CD4-positive, alpha-beta T cell treated with Interleukin-17A for 1 hour (primary cell): Measurements from ENCODE around the gene COX5A.

ENCODE experiments used
- DNase-seq: peaks from one replicate; pipeline ENCODE4 v3.0.0-alpha.2; 2020

Gene COX5A

DNA sequence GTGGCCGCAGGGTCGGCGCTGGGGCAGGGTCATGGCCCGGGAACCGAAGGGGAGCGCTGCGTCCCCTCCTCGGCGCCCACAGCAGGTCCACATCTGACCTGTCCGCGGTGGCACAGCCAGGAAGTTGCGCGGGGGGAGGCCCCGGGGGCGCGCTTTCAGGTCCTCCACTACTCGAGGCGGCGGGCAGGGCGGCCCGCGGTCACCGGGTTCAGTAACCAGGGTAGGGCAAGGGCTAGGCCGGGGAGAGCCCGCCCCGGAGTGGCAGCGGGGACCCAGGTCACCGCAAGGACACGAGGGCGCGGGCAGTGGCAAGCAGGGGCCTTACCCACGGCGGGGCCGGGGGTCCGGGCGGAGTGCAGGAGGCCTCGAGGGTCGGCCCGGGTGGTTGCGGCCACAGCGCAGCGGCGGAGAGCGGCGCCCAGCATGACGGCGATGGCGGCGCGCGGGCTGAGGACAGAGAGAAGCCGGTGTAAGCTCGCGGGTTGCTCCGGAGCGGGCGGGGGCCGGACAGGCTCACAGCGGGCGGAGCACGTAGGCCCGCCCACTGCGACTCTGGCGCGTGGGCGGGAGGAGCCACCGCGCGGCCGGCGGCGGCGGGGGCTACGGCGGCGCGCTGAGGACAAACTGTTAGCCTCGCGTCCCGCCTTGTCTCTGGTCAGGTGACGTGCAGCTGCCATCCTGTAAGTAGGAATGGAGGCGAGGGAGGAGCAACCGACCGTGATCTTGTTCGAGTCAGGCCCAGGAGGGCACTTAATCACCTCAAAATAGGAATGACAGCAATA, at the start of gene COX5A:
Gene COX5A, minus strand, starts transcription at position 484 of the 782 bp plus-strand sequence. Its CDS starts 59 bp downstream, at position 425.
- DNase-seq: peak; percentile 94

DNA sequence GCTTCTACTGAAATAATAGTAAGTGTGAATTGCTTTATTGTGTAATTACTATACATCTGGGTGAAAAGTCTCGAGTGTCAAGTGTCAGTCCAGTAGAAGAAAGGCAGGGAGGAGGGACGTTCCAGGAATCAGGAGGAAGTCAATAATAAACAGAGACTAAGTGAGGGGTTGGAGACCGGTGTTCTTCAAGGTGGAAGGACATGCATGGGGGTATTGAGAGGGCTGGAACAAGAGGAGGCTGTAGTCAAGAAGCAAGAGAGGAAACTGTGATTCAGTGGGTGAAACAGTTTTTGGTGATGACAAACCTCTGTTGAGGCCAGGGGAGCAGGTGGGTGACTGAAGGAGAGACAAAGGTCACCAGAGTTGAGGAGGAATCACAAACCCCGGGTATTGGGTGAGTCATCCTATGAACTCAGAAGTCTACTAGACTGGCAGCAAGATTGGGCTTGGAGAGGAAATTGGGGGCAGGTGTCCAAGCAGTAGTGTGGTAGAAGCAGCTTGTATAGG, 45.9 kb upstream of the COX5A start:
- DNase-seq: no peak

DNA sequence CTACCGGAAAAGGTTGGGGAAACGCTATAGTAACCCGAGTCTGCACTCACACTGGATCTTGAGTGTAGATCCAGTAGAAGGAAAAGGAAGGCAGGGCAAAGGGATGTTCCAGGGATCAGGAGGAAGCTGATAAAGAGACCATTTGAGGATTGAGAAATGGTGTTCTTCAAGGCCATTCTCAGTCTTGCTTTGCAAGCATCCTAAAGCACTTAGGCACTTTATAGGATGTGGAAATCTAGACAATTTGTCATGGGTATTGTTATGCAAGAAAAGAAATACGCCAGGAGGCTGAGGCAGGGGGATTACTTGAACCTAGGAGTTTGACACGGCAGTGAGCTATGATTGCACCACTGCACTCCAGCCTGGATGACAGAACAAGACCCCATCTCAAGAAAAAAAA, 44.3 kb upstream of the COX5A start:
- DNase-seq: no peak

DNA sequence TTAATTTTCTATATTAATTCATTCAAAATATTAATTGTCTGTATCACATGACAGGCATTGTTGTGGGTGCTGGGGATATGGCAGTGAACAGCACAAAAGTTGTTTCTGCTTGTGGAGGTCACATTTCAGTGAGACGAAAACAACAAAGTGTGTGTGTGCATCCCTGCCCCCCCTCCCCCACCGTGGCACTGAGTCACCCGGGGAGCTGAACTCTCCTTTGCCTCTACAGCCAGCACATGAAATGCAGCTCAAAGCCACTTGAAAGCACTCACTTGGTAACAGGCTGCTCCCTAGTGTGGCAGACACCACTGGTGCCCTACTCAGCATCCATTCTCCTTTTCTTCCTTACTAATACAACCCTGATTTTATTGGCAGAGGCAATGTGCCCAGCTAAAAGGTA, 40.6 kb upstream of the COX5A start:
- DNase-seq: no peak

DNA sequence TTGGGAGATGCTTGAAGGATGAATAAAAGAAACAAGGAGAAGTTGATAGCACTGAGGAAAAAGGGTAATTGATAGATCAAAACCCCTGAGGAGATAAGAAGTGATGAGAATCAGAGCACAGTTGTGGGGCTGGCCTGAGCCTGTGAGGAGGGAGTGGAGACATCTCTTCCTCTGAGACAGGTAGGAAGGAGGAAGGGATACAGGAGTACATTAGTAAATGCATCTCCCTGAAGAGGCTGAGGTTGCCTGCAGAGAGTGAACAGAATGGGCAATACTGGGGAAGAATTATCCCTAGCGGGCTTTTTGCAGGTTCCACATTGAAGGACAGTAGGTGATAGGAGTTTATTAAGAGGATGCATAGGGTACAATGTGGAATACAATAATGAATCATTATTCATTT, 40.2 kb upstream of the COX5A start:
- no peak for DNase-seq

DNA sequence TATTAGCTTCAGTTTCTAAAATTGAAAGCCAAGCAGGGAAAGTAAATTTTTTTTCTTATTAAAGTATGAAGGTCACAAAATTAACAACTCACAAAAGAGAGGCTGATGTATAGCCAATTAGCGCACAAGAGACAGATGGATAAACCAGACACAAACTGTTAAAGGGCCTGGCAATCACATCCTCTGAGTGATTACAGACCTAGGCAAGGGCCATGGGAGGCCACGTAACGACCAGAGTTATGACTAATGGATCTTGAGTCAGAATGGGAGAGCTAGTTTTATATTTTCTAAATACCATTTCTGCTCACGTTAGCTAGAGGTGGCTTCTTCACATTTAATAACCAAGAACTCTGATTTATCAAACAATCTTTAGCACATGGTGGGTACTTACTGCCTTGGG, 39.7 kb upstream of the COX5A start:
- DNase-seq: no peak

DNA sequence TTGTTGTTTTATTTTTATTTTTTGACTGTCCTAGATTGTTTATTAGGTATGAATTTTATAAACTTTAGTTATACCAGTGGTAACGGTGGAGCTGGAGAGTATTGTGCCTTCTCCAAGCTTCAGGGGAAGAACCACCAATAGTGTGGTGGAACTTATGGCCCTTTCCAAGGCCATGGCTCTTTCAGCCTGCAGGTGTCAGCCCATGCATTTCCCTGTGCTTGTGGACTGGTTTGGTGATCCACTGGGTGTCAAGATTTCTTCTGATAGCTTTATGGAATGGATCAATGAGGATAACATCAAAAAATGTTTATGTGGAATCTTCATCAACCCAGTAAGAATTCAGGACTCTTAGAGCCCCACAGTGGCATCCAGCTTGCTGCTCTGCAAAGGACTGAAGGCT, 38.3 kb upstream of the COX5A start:
- DNase-seq: no peak

DNA sequence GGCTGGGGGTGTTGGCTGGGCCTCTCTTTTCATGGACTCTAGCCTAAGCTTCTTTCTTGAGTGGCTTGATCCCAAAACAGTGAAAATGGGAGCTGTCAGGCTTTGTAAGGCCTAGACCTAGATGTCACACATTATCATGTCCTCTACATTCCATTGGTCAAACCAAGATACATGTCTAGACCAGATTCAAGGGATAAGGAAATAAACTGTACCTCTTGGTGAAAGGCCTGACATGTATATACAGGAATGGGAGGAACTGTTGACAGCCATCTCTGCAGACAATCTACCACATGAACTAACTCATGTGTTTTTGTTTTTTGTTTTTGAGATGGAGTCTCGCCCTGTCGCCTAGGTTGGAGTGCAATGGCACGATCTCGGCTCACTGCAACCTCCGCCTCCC, 29.8 kb upstream of the COX5A start:
- DNase-seq: no peak

DNA sequence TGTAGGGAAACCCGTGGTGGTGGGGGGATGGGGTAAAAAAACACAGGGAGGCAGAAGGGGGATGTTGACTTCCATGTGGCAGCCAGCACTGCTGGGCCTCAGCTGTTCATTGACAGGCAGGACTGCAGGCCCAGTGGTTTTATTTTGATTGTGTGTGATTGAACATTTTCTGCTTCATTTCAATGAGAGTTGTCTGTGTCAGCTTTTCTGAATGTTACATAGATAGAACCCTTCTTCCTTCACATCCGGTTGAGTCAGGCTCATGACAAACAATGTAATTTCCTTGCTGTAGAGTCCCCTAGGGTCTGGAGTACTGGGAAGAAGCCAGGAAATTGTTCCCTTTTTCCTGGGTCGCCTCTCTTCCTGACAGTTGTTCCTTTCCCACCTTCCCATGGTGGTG, 26.9 kb upstream of the COX5A start:
- DNase-seq: no peak

DNA sequence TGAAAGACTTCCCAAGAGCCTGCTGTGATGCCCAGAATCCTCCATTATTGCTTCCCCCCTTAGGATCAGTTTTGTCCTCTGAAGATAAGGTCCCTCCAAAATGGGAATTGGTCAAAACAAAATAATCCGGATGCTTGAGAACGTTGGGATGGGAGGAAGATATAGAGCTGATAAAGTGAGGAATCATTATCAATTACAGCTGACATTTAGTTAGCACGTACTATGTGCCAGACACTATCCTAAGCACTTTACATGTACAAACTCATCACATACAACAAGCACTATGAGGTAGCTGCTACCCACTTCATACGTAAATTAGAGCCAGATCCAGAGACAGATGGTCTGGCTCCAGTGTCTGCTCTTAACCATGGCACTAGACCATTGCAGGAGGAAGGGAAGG, 25.3 kb upstream of the COX5A start:
- DNase-seq: no peak

DNA sequence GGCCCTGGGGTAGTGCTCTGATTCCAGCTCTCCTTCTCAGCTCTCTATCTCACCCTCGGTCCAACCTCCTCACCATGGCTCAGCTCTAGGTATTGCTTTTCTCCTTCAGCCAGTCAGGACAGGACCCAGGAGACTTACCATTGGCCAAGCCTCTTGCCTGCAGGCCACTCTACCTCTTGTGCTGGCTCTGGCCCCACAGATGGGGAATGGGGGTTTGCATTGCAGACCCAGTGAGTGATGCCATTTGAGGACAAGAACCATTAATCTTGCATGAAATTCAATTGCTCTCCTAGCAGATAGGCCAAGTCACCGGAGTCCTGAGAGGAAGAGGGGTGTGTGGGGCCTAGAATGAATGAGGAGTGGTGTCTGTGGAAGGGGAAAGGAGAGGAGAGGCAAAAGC, 24.8 kb upstream of the COX5A start:
- no peak for DNase-seq

DNA sequence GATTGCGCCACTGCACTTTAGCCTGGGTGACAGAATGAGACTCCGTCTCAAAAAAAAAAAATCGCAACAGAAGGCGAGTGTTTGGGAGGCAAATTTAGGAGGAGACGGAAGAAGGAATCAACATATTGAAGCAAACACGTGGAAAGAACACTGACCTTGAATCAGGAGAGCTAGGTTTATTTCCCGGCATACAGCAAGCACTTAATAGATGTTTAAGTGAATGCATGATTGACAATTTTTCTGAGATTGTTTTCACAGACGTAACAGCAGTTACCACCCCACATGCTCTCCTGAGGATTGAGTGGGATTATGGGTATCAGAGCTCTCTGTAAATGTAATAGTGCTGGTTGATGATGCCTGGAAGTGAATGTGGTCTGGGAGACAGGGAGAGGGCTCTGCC, 24.3 kb upstream of the COX5A start:
- no peak for DNase-seq

DNA sequence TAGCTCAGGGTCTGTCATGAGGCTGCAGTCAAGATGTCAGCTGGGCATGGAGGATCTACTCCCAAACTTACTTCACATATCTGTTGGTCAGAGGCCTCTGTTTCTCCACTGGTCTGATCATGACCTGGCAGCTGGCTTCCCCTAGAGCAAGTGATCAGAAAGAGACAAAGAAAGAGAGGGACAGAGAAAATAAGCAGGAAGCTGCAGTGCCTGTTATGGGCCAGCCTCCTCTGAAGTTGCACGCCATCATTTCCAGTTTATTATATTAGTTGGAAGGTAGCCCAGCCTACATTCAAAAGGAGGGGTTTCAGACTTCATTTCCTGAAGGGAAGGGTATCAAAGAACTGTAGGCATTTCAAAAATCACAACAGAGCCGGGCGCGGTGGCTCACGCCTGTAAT, 23.7 kb upstream of the COX5A start:
- DNase-seq: no peak

DNA sequence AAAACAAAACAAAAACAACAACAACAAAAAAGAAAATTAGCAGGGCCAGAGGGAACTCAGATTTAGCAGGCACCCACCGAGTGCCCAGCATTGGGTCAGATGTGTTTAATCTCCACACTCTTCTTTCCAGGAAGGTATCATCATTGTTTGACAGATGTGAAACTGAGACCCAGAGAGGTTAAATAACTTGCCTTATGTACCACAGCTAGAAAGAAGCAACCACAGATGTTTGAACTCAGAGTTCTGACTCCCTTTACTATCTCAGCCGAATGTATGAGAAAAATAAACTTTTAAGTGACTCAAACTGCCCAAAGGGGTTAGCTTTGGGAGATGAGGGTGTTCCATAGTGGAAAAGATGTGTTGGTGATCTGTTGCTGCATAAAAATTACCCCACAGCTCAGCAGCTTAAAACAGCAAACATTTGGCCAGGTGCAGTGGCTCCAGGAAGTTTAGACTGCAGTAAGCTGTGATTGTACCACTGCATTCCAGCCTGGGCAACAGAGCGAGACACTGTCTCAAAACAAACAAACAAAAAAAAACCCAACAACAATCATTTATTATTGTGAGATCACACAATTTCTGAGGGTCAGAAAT, 23.2 kb upstream of the COX5A start:
- no peak for DNase-seq

DNA sequence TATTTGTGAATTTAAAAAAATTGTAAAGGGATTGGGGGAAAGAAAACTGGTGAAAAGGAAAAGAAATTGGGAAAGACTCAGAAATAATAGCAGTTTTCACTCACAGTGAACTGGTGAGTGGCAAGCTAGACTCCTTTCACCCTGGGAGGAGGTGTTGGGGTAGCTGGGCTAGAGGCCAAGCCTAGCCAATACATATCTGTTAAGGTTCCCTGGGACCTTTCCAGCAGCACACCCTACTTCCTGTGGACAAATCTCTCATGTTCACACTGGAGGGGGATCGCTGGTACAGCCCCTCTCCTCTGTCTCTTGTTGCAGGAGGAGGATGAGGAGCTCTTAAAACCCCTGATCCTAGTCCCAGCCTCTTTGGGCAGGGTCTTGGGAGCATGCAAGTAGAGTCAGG, 22.4 kb upstream of the COX5A start:
- no peak for DNase-seq

DNA sequence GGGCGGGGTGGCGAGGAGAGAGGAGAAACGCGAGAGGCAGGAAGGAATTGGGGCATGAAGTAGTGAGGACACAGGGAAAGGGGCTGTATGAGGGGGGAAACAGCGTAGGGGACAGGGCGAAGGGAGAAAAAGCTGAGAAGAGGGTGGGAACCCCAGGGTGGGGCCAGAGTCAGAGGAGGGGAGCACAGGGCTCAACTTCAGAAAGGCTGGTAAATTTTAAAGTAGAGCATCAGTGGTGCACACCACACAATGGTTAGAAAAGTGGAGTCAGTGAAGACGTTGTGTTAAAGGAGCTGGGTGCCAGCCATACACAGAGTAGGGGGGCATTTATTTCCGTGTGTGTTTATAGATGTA, 21.7 kb upstream of the COX5A start:
- DNase-seq: no peak

DNA sequence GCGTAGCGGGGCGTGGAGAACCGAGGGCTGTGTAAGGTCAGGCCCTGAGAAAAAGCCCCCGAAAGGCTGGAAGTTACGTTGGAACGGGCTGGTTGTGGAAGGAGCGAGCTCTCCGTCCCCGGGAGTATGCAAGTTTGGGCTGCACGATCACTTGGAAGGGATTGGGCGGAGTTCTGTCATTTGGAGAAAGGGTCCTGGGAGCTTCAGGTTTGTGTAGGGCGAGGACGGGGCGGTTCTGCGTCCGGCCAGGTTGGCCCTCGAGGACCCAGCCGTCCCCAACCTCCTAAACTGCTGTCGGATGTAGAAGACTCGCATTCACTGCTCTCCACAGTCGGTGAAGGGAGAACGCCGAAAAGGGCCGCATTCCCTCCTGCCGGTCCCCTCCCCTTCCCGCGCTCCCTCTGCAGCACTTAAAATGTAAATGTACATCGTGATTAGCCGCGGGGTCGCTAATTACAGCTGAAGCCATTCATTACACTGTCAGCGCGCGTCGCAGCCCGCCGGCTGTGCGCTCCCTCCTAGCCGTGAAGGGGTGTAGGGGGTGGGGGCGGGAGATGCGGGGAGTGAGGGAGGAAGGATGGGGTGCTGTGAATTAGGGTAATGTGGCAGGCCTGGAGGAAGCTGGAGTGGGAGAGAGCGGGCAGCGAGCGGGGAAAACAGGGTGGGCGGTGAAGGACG, 21.2 kb upstream of the COX5A start:
- no peak for DNase-seq

DNA sequence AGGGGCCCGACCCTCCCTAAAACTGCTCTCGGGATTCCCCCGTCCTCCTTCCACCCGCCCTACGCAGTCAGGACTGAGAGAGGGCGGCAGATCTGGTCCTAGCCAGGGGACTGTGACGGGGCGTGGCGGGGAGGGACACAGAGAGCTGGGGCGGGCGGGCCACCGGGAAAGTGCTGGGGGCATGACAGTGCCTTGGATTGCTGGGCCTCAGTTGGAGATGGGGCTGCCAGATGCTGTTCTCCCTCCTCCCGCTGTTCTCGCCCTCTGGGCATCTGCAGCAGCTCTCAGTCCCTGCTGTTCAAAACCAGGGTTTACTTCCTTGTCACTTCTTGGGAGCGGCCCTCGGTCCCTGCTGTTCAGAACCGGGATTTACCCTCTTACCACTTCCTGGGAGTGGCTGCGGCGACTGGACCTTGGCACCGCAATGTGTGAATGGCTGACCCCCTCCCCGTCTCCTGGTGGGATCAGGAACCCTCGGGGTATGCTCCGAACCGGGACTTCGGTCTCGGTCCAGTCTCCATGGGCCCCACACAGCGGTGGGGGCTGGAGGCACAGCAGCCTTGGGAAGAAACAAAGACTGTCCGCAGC, 20.5 kb upstream of the COX5A start:
- DNase-seq: no peak

DNA sequence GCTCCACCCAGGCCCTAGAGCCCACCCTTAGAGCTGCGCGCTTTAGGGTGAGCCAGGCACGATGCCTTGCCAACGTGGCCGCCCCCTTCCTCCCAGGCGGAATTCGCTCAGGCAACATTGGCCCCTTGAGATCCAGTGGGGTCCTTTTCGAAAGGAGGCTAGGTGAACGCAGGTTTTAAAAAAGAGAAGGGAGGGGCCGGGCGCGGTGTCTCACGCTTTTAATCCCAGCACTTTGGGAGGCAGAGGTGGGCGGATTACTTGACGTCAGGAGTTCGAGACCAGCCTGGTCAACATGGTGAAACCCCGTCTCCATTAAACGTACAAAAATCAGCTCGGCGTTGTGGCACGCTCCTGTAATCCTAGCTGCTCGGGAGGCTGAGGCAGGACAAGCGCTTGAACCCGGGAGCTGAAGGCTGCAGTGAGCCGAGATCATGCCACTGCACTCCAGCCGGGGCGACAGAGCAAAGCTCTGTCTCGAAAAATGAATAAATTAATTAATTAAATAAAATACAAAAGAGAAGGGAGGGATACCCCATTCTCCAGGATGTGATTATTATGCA, 19.7 kb upstream of the COX5A start:
- no peak for DNase-seq

DNA sequence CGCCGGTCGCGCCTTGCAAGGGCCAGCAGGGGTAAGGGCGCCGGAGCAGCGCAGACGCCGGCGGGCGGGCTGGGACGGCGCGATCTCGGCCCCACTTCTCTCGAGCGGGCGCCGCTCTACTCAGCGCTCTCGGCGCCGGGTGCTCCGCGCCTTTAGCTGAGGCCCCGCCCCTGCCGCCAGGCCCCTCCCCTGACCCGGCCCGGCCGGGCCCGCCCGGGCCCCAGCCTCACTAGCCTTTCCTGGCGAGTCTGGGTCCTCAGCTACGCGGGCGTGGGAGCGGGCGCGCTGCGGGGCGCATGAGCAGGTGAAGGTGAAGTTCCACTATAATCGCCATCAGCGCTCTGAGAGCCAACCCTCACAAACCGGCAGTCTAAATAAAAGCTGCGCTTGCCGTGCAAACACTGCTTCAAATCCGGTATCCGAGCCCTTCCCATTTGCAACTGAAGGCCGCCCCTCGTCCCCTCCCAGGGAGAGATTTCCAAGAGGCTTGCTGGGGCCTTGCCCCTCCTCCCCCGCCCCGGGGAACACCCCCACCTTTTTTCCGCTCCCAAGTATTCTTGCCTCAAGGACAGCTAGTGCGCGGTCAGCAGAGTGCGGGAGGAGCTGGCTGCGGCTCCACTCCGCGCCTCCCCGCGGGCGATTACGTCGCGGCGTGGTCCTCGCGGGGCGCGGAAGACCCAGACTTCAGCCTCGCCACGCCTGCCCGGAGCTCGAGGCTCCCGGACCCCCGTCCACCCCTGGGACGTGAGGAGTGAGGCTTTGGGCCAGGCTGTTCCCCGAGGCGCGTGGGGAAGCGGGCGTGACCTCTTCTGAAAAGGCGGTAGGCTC, 19.0 kb upstream of the COX5A start, which contains the start of gene RPP25:
Gene RPP25, minus strand, starts transcription at position 125 of the 828 bp plus-strand sequence. CDS start 189 bp downstream, outside the sequence.
- peak; percentile 67 for DNase-seq

DNA sequence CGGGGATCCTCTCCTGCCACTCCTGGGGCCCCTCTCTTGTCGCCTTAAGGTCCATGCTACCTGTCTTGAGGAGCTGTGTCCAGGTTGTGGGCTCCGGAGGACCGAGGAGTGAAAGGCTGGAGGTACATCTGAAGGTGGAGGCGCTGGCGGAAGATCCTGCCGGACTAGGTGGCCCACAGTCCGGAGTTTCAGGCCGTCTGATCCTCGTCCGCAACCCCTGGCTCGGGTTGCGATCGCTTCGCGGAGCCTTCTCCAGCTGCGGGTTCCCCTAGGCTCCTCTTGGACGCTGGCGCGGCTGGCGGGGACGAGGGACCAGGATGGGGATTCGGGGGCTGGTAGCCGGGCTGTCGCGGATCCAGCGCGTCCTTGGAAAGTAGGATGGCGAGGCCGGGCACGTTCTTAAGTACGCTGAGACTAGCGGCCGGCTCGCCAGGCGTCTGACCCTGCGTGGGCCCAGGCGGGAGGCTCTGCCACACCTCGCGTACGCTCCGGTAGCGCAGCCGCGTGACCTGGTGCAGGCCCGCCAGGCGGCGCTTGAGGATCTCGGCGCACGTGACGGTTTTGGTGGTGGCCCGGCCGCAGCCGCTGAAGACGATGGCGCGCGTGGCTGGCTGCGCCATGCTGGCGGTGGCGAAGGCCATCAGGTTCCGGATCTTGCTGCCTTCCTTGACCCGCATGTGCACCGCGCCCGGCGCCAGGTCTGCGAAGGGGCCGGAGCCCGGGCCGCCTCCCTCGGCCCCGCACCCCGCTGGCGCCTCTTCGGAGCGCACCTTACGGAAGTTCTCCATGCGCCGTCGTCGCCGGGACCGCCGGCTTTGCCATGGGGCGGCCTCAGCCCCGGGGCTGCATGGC, 18.1 kb upstream of the COX5A start:
- peak; percentile 65 for DNase-seq
